Duodenal mucosa (tissue), 2 donors: ENCODE measurements around the gene CNTNAP2.
"Not testable (repeated sequence)": the region's sequence is repeated elsewhere in the genome, so short reads cannot be mapped to it uniquely, and the experiment has no call there.

Source experiments
- H3K27ac ChIP-seq: one replicate; pipeline ENCODE4 v1.7.0; 2013; ENCODE audit warnings: low read depth, low read length
- H3K27me3 ChIP-seq, 2 donors: one replicate each; pipeline ENCODE4 v1.7.0; 2013; ENCODE audit warnings: low read length in 2 of 2, control low read depth in 1 of 2; ENCODE audit not compliant: insufficient read depth in 2 of 2, control insufficient read depth in 1 of 2
- H3K36me3 ChIP-seq, 2 donors: one replicate each; pipeline ENCODE4 v1.7.0; 2013; ENCODE audit warnings: low read length in 2 of 2, control low read depth in 1 of 2; ENCODE audit not compliant: insufficient read depth in 2 of 2, control insufficient read depth in 1 of 2
- H3K4me1 ChIP-seq, 2 donors: one replicate each; pipeline ENCODE4 v1.7.0; 2013; ENCODE audit warnings: low read length in 2 of 2, control low read depth in 1 of 2; ENCODE audit not compliant: insufficient read depth in 2 of 2, control insufficient read depth in 1 of 2
- H3K4me3 ChIP-seq, 2 donors: one replicate each; pipeline ENCODE4 v1.7.0; 2013; ENCODE audit warnings: low read length in 2 of 2, low read depth in 1 of 2
- H3K9ac ChIP-seq, 2 donors: one replicate each; pipeline ENCODE4 v1.7.0; 2013; ENCODE audit warnings: low read length in 2 of 2, low read depth in 1 of 2
- H3K9me3 ChIP-seq, 2 donors: one replicate each; pipeline ENCODE4 v1.7.0; 2013; ENCODE audit warnings: low read length in 2 of 2, control low read depth in 1 of 2; ENCODE audit not compliant: control insufficient read depth in 1 of 2

The CNTNAP2 gene

GRCh38 chr7:146206270-146206669 is 89.7 kb downstream of the CNTNAP2 start:
- Histone ChIP-seq H3K9ac (no peak overlapping the region), H3K27me3 (no peaks in the 10 kb centered on the region), H3K36me3 (no peaks in the 10 kb centered on the region), H3K27ac (no peak overlapping the region), H3K4me3 (no peak overlapping the region), H3K4me1 (no peaks in the 10 kb centered on the region), H3K9me3 (peaks cover 0 to 4% of the 10 kb centered on the region in 2 donors)

- no peaks in the 10 kb centered on the region for H3K27me3 ChIP-seq
- no peak overlapping the region for H3K4me3 ChIP-seq
- peaks cover 4% of the 10 kb centered on the region in 2 donors for H3K9me3 ChIP-seq
- no peaks in the 10 kb centered on the region for H3K4me1 ChIP-seq
- no peaks in the 10 kb centered on the region for H3K36me3 ChIP-seq
- H3K27ac ChIP-seq: no peak overlapping the region
- H3K9ac ChIP-seq: no peak overlapping the region
These were observed 91.9 kb downstream of the CNTNAP2 start for GRCh38 chr7:146208492-146208891.

GRCh38 chr7:146214842-146215241 is 98.2 kb downstream of the CNTNAP2 start:
- no peak overlapping the region for H3K27ac ChIP-seq
- no peak overlapping the region for H3K4me3 ChIP-seq

GRCh38 chr7:146216396-146217041 is 99.9 kb downstream of the CNTNAP2 start:
- Histone ChIP-seq H3K36me3 (no peaks in the 10 kb centered on the region), H3K27me3 (no peaks in the 10 kb centered on the region), H3K9ac (no peak overlapping the region), H3K9me3 (peaks cover 0 to 4% of the 10 kb centered on the region in 2 donors), H3K4me3 (no peak overlapping the region), H3K4me1 (no peaks in the 10 kb centered on the region), H3K27ac (no peak overlapping the region)

More at GRCh38 chr7:146214842-146215241, 98.2 kb downstream of the CNTNAP2 start:
- Histone ChIP-seq H3K27me3 (no peaks in the 10 kb centered on the region), H3K36me3 (no peaks in the 10 kb centered on the region), H3K4me1 (no peaks in the 10 kb centered on the region), H3K9me3 (peaks cover 0 to 4% of the 10 kb centered on the region in 2 donors), H3K9ac (no peak overlapping the region)

- no peaks in the 10 kb centered on the region for H3K27me3 ChIP-seq
- H3K9me3 ChIP-seq: peaks cover 0 to 4% of the 10 kb centered on the region in 2 donors
- no peak overlapping the region for H3K27ac ChIP-seq
- H3K36me3 ChIP-seq: no peaks in the 10 kb centered on the region
- H3K9ac ChIP-seq: no peak overlapping the region
- H3K4me3 ChIP-seq: no peak overlapping the region
- no peaks in the 10 kb centered on the region for H3K4me1 ChIP-seq
These were observed 107.2 kb downstream of the CNTNAP2 start for GRCh38 chr7:146223851-146224250.

GRCh38 chr7:146232604-146233003 is 116.0 kb downstream of the CNTNAP2 start:
- peaks cover 0 to 2% of the 10 kb centered on the region in 2 donors for H3K9me3 ChIP-seq

GRCh38 chr7:146235195-146235594 is 118.6 kb downstream of the CNTNAP2 start:
- Histone ChIP-seq H3K27ac (no peak overlapping the region), H3K27me3 (no peaks in the 10 kb centered on the region)

More at GRCh38 chr7:146232604-146233003, 116.0 kb downstream of the CNTNAP2 start:
- Histone ChIP-seq H3K27me3 (no peaks in the 10 kb centered on the region), H3K9ac (no peak overlapping the region), H3K4me1 (no peaks in the 10 kb centered on the region), H3K4me3 (no peak overlapping the region), H3K36me3 (no peaks in the 10 kb centered on the region), H3K27ac (no peak overlapping the region)

GRCh38 chr7:146242661-146243060 is 126.1 kb downstream of the CNTNAP2 start:
- Histone ChIP-seq H3K27ac (no peak overlapping the region), H3K27me3 (no peaks in the 10 kb centered on the region), H3K4me1 (no peaks in the 10 kb centered on the region), H3K9ac (no peak overlapping the region), H3K9me3 (no peaks in the 10 kb centered on the region), H3K4me3 (no peak overlapping the region), H3K36me3 (no peaks in the 10 kb centered on the region)

More at GRCh38 chr7:146235195-146235594, 118.6 kb downstream of the CNTNAP2 start:
- no peak overlapping the region for H3K4me3 ChIP-seq
- no peak overlapping the region for H3K9ac ChIP-seq
- peaks cover 0 to 2% of the 10 kb centered on the region in 2 donors for H3K9me3 ChIP-seq
- no peaks in the 10 kb centered on the region for H3K4me1 ChIP-seq
- no peaks in the 10 kb centered on the region for H3K36me3 ChIP-seq

GRCh38 chr7:146247991-146248390 is 131.4 kb downstream of the CNTNAP2 start:
- H3K4me1 ChIP-seq, H3K9ac ChIP-seq, H3K27me3 ChIP-seq, H3K9me3 ChIP-seq, H3K4me3 ChIP-seq, H3K36me3 ChIP-seq, H3K27ac ChIP-seq: not testable (repeated sequence)

GRCh38 chr7:146248744-146249143 is 132.1 kb downstream of the CNTNAP2 start:
- H3K36me3 ChIP-seq, H3K27ac ChIP-seq, H3K9ac ChIP-seq, H3K27me3 ChIP-seq, H3K4me3 ChIP-seq, H3K9me3 ChIP-seq, H3K4me1 ChIP-seq: not testable (repeated sequence)
